Rectal smooth muscle tissue (tissue), 1 donor: Measurements from ENCODE around the gene ARHGEF6.
"Not testable (repeated sequence)": the region's sequence is repeated elsewhere in the genome, so short reads cannot be mapped to it uniquely, and the experiment has no call there.

ENCODE experiments used
- H3K27ac ChIP-seq: one replicate; pipeline ENCODE4 v1.7.0; 2013; ENCODE audit warnings: low read depth, low read length, inconsistent platforms
- H3K27me3 ChIP-seq: one replicate; pipeline ENCODE4 v1.7.0; 2013; ENCODE audit warnings: low read length; ENCODE audit not compliant: control insufficient read depth, insufficient read depth
- H3K36me3 ChIP-seq: one replicate; pipeline ENCODE4 v1.7.0; 2013; ENCODE audit warnings: low read length; ENCODE audit not compliant: control insufficient read depth, insufficient read depth
- H3K4me1 ChIP-seq: one replicate; pipeline ENCODE4 v1.7.0; 2013; ENCODE audit warnings: low read length; ENCODE audit not compliant: control insufficient read depth, insufficient read depth
- H3K4me3 ChIP-seq: one replicate; pipeline ENCODE4 v1.7.0; 2013; ENCODE audit warnings: low read length
- H3K9ac ChIP-seq: one replicate; pipeline ENCODE4 v1.7.0; 2013; ENCODE audit warnings: low read length

The ARHGEF6 gene

DNA sequence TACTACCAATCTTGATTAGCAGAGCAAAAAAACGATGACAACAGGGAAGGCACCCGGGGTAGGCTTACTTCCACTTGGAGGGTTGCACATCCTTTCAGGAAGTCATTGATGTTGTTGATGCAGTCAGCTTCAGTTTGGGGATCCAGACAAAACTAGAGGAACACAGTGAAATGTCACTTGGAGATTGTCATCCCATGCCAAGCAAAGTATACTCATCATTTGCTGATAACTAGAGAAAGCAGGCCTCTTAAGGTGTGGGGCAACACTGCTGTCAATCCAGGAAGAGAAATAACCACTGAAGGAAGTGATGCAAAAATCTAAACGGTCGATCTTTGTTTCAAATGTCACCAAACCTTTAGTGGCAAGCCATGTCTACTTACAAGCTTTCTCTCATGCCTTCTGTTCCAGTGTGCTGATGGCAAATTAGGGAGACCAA is 1.4 kb downstream of the ARHGEF6 start:
- no peaks in the 10 kb centered on the region for H3K36me3 ChIP-seq
- H3K27me3 ChIP-seq, result no peaks in the 10 kb centered on the region
- H3K27ac ChIP-seq, result no peak overlapping the region
- no peaks in the 10 kb centered on the region for H3K4me1 ChIP-seq
- H3K4me3 ChIP-seq, result peak overlapping the region; percentile 16
- H3K9ac ChIP-seq, result no peak overlapping the region

DNA sequence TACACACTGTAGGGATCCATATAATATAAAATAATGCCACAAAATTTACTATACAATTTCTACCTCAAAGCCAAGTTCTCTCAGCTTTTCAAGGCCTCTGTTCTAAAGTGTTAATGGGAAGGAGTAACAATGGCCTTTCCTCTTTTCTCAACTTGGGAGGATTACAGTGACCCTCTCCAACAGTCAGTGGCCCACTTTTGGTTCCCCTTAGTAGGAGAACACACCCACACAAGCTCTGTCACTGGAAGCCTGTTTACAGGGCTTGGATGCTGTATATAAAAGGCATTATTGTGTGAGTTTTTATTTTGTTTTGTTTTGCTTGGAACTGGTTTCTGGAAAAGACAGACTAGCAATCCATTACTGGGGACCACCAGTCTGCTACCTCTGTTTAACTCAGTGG is 1.8 kb downstream of the ARHGEF6 start:
- H3K27me3 ChIP-seq, result no peaks in the 10 kb centered on the region
- no peak overlapping the region for H3K4me3 ChIP-seq
- H3K36me3 ChIP-seq, result no peaks in the 10 kb centered on the region
- H3K9ac ChIP-seq, result no peak overlapping the region
- no peaks in the 10 kb centered on the region for H3K4me1 ChIP-seq
- H3K27ac ChIP-seq, result no peak overlapping the region

DNA sequence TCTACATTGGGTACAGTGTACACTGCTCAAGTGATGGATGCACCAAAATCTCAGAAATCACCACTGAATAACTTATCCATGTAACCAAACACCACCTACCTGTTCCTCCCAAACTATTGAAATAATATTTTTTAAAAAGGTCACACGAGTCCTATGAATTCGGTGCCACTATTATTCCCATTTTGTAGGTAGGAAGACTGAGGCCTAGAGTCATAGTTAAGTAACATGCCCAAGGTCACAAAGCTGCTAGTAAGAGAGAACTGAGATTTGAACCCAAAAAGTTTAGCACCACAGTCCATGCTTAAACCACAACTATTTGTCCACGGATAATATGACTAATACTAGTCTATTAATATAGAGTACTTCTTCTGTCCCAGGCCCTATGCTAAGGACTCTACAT is 2.7 kb downstream of the ARHGEF6 start:
- Histone ChIP-seq H3K27me3 (no peaks in the 10 kb centered on the region), H3K4me3 (no peak overlapping the region), H3K27ac (no peak overlapping the region), H3K9ac (no peak overlapping the region), H3K36me3 (no peaks in the 10 kb centered on the region), H3K4me1 (no peaks in the 10 kb centered on the region)

DNA sequence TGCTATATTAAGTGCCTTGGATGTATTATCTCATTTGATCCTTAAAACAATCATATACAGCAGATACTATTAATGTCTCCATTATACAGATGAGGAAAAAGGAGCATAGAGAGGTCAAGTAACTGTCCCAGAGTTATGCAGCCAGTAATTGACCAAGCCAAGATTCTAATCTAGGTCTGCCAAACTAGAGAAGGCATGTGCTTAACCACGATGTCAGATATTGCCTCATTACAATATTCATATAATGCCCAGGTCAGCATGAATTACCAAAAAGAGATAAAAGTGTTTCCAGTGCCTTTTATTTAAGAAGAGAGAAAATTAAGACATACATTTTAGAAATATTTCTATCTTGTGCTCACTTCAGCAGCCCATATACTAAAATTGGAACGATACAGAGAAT is 7.1 kb downstream of the ARHGEF6 start:
- H3K4me3 ChIP-seq, result no peak overlapping the region
- no peak overlapping the region for H3K27ac ChIP-seq
- H3K36me3 ChIP-seq, result no peaks in the 10 kb centered on the region
- no peaks in the 10 kb centered on the region for H3K4me1 ChIP-seq
- H3K27me3 ChIP-seq, result no peaks in the 10 kb centered on the region
- H3K9ac ChIP-seq, result no peak overlapping the region

DNA sequence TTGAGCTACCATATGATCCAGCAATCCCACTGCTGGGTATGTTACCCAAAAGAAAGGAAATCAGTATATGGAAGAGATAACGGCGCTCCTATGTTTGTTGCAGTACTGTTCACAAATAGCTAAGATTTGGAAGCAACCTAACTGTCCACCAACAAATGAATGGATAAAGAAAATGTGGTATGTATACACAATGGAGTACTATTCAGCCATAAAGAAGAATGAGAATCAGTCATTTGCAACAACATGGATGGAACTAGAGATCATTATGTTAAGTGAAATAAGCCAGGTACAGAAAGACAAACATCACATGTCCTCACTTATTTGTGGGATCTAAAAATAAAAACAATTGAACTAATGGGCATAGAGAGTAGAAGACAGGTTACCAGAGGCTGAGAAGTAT is 8.9 kb downstream of the ARHGEF6 start:
- H3K36me3 ChIP-seq, result not testable (repeated sequence)

DNA sequence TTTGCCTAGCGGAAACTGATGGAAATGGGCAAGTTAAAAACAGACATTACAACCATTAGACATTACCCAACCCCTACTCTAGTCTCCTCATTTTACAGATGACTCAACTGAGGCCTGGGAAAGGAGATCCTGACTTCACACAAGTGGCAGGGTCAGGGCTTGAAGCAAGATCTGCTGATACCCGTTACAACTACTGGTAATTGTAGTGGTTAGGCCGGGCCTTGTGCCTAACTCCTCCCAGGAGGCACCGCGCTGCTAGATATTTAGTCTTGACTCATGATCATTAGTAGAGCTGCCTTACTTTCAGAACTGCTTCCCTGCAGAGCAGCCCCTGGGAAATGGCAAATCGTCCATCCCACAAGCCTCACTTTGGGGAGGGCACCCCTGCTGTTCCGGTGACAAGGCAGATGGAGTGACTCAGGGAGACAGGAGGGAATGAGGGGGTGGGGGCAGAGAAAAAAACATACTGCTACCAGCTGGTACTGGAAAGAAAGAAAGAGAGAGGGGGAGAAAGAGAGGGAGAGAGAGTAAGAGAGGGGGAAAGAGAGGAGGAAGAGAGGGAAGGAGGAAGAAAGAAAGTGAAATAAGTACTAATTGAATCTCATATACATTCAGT is 12.2 kb downstream of the ARHGEF6 start:
- H3K4me1 ChIP-seq, result no peaks in the 10 kb centered on the region
- H3K4me3 ChIP-seq, result peak overlapping the region; percentile 64
- no peak overlapping the region for H3K9ac ChIP-seq
- H3K27me3 ChIP-seq, result no peaks in the 10 kb centered on the region
- no peaks in the 10 kb centered on the region for H3K36me3 ChIP-seq
- H3K27ac ChIP-seq, result no peak overlapping the region

More for the DNA sequence above, 8.9 kb downstream of the ARHGEF6 start:
- not testable (repeated sequence) for H3K9ac ChIP-seq, H3K27me3 ChIP-seq, H3K4me3 ChIP-seq, H3K27ac ChIP-seq, H3K4me1 ChIP-seq

DNA sequence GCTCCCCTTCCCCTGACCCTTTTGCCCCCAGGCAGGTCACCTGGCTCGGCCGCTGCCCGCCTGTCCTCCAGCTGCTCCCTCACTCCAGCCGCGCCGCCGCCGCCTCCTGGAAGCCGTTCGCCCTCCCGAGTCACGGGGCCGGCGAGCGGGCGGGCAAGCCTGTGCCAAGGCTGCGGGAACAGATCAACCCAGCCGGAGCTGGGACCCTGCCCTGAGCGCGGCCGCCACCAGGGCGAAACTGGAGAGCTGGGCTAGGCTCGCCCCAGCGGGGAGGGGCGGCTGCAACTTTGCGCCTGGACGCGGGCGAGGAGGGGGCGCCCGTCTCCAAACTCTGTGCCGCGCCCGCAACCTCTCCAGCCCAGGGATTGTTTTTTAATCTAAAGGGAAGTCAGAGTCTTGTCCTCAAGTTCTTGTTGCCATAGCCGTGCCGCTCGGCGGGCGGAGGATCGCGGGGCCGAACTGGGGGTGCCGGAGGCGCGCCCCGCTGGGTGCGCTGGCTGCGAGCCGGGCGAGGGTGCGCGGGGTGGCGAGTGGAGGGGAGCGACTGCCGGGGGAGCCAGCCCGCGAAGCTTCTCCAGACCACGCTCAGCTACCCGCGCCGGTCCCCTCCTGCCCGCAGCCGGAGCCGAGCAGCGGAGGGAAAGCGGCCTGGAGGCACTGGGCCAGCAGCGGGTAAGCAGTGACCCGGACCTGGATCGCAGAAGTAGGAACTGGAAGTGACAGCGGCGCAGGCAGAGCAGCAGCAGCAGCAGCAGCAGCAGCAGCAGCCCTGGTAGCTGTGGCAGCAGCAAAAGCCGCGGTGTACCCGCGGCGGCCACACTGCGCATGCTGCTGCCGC is 13.4 kb downstream of the ARHGEF6 start:
- no peak overlapping the region for H3K9ac ChIP-seq
- H3K27me3 ChIP-seq, result no peaks in the 10 kb centered on the region
- H3K27ac ChIP-seq, result peak overlapping the region; percentile 78
- H3K4me3 ChIP-seq, result peak overlapping the region; percentile 64
- no peaks in the 10 kb centered on the region for H3K4me1 ChIP-seq
- H3K36me3 ChIP-seq, result no peaks in the 10 kb centered on the region

DNA sequence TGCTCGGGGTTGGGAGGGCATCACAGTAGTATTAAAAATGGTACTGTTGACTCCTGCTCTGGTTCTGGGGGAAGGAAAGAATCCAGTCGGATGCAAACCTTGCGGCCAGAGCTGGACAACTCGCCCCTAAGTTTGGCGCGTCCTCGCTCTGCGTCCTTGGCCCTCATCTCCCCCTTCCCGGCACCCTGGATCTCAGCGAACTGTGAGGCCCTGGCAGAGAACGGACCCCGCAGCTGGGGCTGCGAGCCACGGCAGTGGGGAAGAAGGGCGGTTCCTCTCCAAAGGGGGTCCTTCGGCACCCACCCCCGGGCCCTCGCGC is 14.0 kb downstream of the ARHGEF6 start:
- Histone ChIP-seq H3K36me3 (no peaks in the 10 kb centered on the region), H3K9ac (peak overlapping the region; percentile 21), H3K27ac (peak overlapping the region; percentile 78), H3K27me3 (no peaks in the 10 kb centered on the region), H3K4me1 (no peaks in the 10 kb centered on the region), H3K4me3 (peak overlapping the region; percentile 64)

DNA sequence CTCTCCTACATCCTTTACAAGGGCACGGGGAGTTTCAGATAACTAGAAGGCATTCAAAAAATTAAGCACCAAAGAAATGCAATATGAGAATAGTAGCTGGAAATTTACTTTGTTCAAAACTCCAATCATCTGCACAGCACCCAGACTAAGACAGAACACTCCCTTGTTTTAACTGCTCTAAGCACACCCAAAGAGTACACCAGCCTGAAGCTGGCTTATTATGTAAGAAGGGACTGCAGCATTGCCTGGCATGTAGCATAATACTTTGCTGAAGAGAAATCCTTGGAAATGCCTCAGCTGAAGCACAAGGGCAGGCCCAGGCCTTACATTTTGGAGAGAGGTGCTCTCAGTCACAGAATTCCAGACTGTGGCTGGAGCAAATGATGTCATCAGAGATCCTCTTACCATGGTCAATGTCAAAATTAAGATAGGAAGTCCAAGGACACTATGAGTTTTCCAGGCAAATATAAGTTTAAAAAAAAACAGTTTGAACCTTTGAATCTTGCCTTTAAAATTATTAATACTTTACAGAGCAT is 14.8 kb downstream of the ARHGEF6 start:
- no peaks in the 10 kb centered on the region for H3K36me3 ChIP-seq
- no peak overlapping the region for H3K27ac ChIP-seq
- no peaks in the 10 kb centered on the region for H3K4me1 ChIP-seq
- no peaks in the 10 kb centered on the region for H3K27me3 ChIP-seq
- no peak overlapping the region for H3K4me3 ChIP-seq
- no peak overlapping the region for H3K9ac ChIP-seq

DNA sequence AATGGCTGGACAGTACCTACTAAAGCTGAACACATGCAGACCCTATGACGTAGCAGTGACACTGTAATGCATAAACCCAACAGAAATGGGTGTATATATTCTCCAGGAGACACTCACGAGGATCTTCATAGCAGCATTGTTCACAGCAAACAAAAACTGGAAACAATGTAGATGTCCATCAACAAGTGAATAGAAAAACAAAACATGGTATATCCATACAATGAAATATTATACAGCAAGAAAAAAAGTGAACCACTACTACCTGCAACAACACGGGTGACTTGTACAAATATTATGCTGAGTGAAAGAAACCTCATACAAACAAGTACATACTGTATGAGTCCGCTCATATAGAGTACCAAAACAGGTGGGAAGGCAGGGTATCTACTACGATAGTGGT is 16.5 kb downstream of the ARHGEF6 start:
- H3K4me1 ChIP-seq, result no peaks in the 10 kb centered on the region
- H3K27ac ChIP-seq, result no peak overlapping the region
- no peaks in the 10 kb centered on the region for H3K27me3 ChIP-seq
- no peaks in the 10 kb centered on the region for H3K36me3 ChIP-seq
- no peak overlapping the region for H3K9ac ChIP-seq
- H3K4me3 ChIP-seq, result no peak overlapping the region

DNA sequence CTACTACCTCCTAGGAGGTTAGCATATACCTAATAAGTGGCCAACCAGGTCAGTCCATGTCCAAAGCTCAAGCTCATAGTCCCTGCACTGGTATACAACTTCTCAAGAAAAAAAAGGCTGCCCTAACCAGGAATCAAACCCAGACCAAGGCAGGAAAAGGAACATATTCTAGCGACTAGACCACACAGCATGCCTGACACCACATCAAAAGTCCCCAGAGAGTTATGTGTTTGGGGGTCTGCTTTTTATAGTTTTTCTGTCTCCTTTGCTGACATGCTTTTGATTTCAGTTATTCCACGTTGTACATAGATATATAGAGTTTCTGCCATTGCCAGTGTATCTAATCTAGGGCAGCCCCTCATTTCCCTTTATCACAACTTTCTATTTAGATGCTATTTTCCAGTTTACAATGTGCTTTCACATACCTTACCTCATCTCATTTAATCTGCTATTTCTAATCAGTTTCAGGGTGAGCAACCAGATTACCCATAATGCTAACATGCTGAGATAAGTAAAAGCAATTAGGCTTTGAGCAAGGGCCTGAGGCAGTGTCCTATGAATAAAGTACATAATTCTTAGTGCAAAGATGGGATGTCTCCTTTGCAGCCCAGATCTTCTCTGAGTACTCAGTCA is 17.8 kb downstream of the ARHGEF6 start:
- Histone ChIP-seq H3K27ac (no peak overlapping the region), H3K9ac (no peak overlapping the region), H3K36me3 (no peaks in the 10 kb centered on the region), H3K4me3 (no peak overlapping the region), H3K4me1 (no peaks in the 10 kb centered on the region), H3K27me3 (no peaks in the 10 kb centered on the region)

DNA sequence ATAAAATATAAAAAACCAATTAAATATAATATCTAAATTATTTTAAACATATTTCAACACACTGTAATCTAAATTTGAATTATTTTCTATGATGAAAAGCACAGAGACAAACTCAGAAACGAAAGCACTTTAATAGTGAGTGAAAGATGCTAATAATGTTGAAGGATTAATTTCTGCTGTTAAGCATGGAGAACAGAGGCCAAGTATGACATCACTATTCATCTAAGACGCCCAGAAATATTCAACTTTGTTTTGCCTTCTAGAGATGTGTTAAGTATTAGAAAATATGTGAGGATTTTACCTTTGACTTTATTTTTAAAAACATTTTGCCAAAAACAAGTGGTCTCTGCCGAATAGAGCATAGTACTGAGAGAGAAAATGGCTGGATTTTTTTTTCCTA is 19.3 kb downstream of the ARHGEF6 start:
- Histone ChIP-seq H3K4me1 (no peaks in the 10 kb centered on the region), H3K27ac (no peak overlapping the region), H3K4me3 (no peak overlapping the region), H3K36me3 (no peaks in the 10 kb centered on the region), H3K9ac (no peak overlapping the region), H3K27me3 (no peaks in the 10 kb centered on the region)
